GM18951 (cell line): Measurements from ENCODE around the gene FHIP1A.

ENCODE experiments used
- POLR2A ChIP-seq: IDR thresholded peaks from 4 replicates; pipeline ENCODE4 v1.6.1; 2011; ENCODE audit warnings: mild to moderate bottlenecking; ENCODE audit not compliant: insufficient read length, insufficient read depth; ENCODE audit errors: extremely low read depth
- in situ Hi-C: fragments of 300-500 bp; cut with MboI; formaldehyde crosslinking; loops from one replicate; pipeline ENCODE4 v1.12.0; 2022; ENCODE audit warnings: low sequenced_read_pairs, mixed read lengths, inconsistent platforms; ENCODE audit not compliant: unreplicated experiment

FHIP1A gene

DNA sequence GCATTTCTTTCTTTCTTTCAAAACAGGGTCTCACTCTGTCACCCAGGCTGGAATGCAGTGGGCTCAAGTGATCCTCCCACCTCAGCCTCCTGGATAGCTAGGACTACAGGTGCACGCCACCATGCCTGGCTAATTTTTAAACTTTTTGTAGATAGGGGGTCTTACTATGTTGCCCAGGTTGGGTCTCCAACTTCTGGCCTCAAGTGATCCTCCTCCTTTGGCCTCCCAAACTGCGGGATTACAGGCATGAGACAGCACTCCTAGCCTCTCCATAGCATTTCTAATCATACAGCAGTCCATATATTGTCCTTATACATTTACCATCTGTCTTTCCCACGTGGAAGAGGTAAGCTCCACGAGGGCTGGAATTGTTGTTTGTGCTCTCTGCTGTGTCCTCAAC lies 2.0 kb upstream of the FHIP1A start:
- in situ Hi-C loops: no loop called here

DNA sequence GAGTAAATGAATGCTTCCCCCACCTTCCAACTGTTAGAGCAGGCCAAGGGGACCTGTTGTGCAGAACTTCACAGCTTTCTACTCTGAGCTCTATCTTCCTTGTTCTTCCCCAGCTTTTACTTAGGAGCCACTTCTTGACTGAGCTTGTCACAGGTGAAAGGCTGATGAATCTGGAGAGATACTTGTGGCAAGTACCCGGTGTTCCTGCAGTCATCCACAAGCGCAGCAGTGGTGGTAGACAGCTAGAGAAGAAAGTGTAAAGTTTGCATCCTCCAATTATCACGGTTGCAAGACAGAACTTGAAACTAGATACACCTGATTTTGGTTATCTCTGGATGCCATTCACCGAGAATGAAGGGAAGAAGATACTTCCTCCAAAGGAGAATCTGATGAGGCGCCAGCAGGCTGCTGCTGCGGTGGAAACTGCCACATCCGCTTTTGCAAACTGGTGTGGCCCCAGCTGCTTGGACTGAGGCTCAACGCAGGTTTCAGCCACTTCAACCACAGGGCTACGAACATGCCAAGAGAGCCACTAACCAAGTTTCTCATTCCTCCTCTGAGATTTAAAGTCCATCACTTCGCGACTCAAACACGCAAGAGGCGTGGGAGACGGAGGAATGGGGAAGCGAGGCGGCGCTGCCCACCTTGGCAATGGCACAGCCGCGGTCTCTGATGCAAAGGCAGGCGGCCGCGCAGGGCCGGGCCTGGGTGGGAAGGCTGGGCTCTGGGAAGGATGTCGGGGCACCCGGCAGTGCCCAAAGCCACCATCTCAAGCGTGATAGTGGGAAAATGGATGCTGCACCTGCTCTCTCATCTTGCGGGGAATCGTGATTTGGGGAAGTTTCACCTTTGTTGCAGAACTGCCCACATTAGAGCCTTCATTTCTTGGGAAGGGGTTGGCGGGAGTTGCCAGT lies 1.3 kb upstream of the FHIP1A start:
- TF ChIP-seq POLR2A: no peak
- in situ Hi-C loops: no loop called here

More for the DNA sequence above, 2.0 kb upstream of the FHIP1A start:
- no peak for TF ChIP-seq POLR2A

DNA sequence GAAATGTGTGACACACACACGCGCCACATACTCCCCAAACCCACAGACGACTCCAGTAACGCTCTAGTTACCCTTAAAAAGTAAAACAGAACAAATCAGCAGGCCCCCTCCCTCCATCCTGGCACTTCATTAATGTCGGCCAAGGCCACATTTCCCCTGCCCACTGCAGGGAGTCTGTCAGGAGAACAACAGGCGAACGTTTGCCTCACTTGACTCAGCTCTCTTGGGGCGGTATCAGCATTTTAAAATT lies 671 bp upstream of the FHIP1A start:
- in situ Hi-C loops: no loop called here

DNA sequence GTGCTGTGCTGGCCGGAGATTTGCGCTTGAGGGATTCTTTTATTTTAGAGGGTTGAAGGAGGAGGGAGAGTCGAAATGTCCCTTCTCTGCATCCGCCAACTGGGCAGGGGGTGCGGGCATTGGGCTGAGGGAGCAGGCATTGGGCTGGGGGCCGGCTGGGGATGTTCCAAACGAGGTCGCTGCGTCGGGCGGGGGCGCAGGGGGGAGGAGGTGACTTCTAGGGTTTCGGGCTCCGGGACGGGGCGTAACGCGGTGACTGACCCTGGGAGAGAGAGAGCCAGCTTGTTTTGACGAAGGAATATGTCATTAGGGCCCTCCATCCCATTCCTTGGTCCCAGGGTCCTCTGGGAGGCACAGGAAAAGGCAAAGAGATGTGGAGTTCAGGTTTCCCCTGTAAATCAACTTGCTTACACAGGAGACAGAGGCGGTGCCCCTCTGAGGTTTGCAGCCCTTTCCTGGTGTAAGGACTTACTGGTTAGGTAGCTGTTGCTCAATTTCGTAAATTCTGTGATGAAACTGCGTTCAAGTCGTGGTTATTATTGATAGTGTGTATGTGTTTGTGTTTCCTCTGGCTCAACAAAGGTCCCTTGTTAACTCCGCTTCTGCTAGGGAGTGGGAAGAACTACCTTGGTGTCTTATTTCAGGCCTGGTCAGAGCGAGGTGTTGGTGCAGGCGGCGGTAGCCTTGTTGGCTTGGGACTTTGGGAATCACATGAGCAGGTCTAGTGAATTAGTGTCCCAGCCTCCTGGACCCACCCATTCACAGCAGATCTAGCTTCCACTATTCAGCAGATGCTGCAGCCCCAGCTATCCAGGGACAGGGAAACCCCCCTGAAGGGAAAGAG lies 716 bp downstream of the FHIP1A start:
- TF ChIP-seq POLR2A: no peak

More for the DNA sequence above, 671 bp upstream of the FHIP1A start:
- TF ChIP-seq POLR2A: no peak

DNA sequence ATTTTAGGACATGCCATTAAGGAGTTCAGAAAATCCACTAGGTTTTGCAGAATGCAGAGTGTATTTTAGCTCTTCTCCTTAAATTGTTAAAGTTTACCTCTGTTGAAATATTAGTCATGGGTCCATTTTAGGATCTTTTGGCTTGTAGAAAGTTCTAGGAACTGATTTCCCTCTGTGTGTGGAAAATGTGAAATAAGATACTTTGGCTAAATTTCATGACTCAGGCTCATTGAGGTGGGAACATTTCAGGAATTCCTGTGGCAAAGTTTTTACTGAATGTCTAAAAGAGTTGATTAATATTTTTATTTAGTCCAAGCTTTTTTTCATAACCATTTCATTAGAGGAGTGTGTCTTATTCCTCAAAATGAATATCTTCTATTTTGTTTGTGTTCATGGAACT lies 7.0 kb downstream of the FHIP1A start:
- in situ Hi-C loops: no loop called here
- TF ChIP-seq POLR2A: no peak

More for the DNA sequence above, 716 bp downstream of the FHIP1A start:
- in situ Hi-C loops: no loop called here

DNA sequence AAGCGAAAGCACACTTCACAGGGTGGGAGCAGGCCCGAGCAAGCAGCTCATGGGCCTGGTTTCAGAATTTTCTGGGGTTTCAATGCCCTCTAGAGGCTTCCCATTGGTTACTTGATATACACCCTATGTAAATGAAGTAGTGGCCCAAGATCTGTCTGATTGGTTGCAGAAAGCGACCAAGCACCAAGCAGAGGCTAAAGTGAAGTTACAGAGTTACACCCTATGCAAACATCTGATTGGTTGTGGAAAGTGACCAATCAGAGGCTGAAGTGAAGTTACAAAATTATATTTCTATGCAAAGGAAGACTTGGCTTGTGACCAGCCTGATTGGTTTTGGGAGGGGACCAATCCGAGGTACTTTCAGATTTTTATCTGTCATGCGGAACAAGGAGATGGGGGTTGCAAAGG lies 8.2 kb downstream of the FHIP1A start:
- in situ Hi-C loops: no loop called here
- TF ChIP-seq POLR2A: no peak

DNA sequence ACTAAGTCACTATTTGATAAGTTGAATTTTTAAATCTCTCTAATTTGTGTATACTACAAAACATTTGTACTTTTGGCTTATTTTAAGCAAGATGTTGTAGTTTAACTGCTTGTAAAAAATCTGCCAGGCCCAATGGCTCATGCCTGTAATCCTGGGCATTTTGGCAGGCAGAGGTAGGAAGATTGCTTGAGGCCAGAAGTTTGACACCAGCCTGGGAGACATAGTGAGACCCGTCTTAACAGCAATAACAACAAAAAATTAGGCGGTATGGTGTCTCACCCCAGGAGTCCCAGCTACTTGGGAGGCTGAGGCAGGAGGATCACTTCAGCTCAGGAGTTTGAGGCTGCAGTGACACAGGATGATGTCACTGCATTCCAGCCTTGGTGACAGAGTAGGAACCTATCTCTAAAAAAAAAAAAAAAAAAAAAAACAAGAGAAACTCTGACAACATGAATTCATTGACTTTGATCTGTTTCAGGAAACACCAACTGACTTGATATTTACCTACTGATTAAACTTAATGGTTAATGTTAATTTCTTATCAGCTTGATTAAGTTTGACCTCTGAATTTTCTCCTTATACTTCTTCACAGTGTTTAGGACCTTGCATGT lies 8.9 kb downstream of the FHIP1A start:
- in situ Hi-C loops: no loop called here
- no peak for TF ChIP-seq POLR2A

DNA sequence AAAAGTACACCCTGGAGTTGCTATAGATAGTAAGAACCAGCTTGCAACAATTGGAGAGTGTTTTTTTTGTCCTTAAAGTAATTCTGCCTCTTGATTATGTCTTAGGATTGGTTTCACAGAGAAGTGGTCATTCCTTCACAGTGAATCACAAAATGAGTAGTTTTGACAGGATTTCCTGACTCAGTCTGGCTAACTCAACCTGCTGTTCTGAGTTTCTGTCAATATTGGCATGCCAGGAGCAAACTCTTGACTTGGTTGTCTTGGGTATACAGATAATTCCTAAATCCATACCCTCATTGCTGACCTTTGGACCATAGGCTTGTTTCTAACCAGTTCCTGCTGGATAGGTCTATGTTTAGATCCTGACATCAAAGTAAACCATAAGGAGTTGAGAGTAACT lies 9.4 kb downstream of the FHIP1A start:
- in situ Hi-C loops: no loop called here
- TF ChIP-seq POLR2A: no peak

DNA sequence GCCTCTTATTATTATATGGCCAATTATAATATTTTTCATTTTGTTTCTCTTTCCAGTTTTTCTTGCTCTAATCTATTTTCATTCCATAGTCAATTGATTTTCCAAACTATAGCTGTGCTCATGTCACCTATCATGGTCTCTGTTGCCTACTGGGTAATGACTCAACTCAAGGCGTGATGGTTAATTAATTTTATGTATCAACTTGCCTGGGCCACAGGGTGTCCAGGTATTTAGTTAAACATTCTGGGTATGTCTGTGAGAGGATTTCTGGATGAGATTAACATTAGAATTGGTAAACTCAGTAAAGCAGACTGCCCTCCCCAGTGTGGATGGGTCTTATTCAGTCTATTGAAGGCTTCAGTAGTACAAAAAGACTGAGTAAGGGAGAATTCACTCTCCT lies 9.9 kb downstream of the FHIP1A start:
- no peak for TF ChIP-seq POLR2A
- in situ Hi-C loops: no loop called here

DNA sequence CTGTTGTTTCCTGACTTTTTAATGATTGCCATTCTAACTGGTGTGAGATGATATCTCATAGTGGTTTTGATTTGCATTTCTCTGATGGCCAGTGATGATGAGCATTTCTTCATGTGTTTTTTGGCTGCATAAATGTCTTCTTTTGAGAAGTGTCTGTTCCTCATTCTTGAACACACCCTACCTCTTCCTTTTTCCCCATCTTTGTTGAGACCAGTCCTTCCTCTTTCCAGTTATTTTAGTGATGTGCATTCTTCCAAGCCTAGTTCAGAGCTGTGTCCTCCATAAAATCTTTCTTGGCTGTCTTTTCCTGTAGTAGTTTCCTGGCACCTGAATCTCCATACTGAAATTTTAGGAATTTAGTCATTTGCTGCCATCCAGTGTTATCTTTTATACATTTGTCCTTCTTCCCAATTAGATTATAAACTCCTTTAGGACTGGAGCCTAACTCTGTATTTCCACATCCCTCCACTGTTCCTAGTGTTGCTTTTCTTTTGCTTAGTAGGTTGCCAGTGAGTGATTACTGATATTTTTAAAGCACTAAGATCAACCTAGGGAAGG lies 11.4 kb downstream of the FHIP1A start:
- in situ Hi-C loops: no loop called here
- no peak for TF ChIP-seq POLR2A

DNA sequence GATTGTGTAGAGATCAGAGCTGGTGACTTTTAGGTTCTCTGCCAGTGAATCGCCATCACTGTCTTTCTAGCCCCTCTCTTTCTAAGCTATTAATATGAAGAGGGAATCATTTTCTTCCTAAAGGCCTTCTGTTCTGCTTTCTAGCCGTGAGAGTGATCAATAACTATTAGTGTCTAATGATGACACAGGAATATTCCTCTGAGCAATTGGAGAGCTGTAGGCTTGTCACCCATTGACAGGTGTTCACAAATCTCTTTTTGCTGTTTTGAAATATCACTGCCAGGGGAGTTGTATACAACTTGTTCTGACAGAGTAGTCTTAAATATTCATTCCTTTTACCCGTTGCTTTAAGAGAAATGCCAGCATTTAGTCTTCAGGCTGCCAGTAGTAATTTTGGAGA lies 13.9 kb downstream of the FHIP1A start:
- no peak for TF ChIP-seq POLR2A
- in situ Hi-C loops: no loop called here

DNA sequence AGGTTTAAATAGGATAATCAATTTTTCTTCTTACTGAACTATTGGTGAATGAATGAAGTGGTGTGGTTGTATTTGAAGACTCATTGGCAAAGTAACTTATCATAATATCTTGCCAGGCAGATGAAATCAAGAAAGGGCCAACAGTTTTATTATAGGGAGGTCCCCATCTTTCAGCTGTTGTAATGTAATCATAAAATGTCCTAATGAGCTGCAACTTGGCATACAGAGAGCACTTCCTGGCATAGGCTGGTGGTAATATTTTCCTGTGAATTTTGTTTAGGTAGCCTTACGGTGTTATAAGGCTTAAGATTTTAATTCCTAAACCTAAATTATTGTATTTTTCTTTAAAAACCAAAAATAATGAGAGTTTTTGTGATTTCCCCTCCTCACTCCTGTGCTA lies 17.5 kb downstream of the FHIP1A start:
- in situ Hi-C loops: no loop called here
- TF ChIP-seq POLR2A: no peak

DNA sequence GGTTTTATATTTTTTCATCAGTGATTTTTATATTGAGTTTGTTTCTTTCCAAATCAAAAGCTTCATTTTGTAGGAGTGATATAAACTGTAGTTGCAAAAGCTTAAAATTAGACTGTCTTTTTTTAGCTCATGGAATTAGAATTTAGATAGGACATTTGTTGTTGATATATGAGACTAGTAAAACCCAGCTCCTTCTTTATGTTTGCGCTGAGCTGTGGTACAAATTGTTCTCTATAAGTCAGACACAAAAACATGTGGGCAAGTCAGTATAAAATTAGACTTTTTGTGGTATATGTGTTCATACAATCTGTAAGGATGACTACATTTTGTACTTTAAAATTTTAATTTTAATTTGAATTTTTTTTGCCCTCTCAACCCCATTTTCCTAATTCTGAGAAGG lies 18.3 kb downstream of the FHIP1A start:
- in situ Hi-C loops: no loop called here
- TF ChIP-seq POLR2A: no peak
